HG02840 (cell line): ENCODE measurements around the gene SUPV3L1.
"Not testable (repeated sequence)": the region's sequence is repeated elsewhere in the genome, so short reads cannot be mapped to it uniquely, and the experiment has no call there.

Source experiments
- ATAC-seq: cut with Tn5 transposase; IDR thresholded peaks from one replicate; pipeline ENCODE4 v1.9.1; 2021; ENCODE audit warnings: mild to moderate bottlenecking, moderate library complexity, moderate number of reproducible peaks; ENCODE audit not compliant: unreplicated experiment, low FRiP score

Gene SUPV3L1

GRCh38 chr10:69179743-69180524, at the start of gene SUPV3L1:
TSS of gene SUPV3L1 (plus strand) at chr10:69180234. CDS start at chr10:69180292, 58 bp downstream.
- peak; percentile 76 for ATAC-seq

GRCh38 chr10:69130251-69130650, 49.8 kb upstream of the SUPV3L1 start:
- ATAC-seq = no peak

GRCh38 chr10:69139961-69140360, 40.1 kb upstream of the SUPV3L1 start:
- no peak for ATAC-seq

- no peak for ATAC-seq
Measured at GRCh38 chr10:69141304-69141703, 38.7 kb upstream of the SUPV3L1 start.

GRCh38 chr10:69142074-69142473, 38.0 kb upstream of the SUPV3L1 start:
- not testable (repeated sequence) for ATAC-seq

GRCh38 chr10:69142983-69143382, 37.1 kb upstream of the SUPV3L1 start:
- ATAC-seq = no peak

- ATAC-seq = no peak
Measured at GRCh38 chr10:69145329-69145728, 34.7 kb upstream of the SUPV3L1 start.

- no peak for ATAC-seq
Measured at GRCh38 chr10:69145864-69146263, 34.2 kb upstream of the SUPV3L1 start.

GRCh38 chr10:69146759-69147158, 33.3 kb upstream of the SUPV3L1 start:
- no peak for ATAC-seq

GRCh38 chr10:69151984-69152383, 28.1 kb upstream of the SUPV3L1 start:
- ATAC-seq = no peak

GRCh38 chr10:69153227-69153626, 26.8 kb upstream of the SUPV3L1 start:
- ATAC-seq = no peak

- ATAC-seq = no peak
Measured at GRCh38 chr10:69160809-69161241, 19.2 kb upstream of the SUPV3L1 start.

GRCh38 chr10:69168493-69168892, 11.5 kb upstream of the SUPV3L1 start:
- ATAC-seq = no peak

GRCh38 chr10:69172241-69172982, 7.6 kb upstream of the SUPV3L1 start:
- ATAC-seq = no peak

GRCh38 chr10:69175326-69175725, 4.7 kb upstream of the SUPV3L1 start:
- not testable (repeated sequence) for ATAC-seq

- ATAC-seq = no peak
Measured at GRCh38 chr10:69176823-69177222, 3.2 kb upstream of the SUPV3L1 start.

- peak; percentile 30 for ATAC-seq
Measured at GRCh38 chr10:69179089-69179742, 818 bp upstream of the SUPV3L1 start.

GRCh38 chr10:69180525-69181204, 631 bp downstream of the SUPV3L1 start:
- no peak for ATAC-seq

- ATAC-seq = no peak
Measured at GRCh38 chr10:69181433-69181832, 1.4 kb downstream of the SUPV3L1 start.

- ATAC-seq = no peak
Measured at GRCh38 chr10:69182005-69182404, 2.0 kb downstream of the SUPV3L1 start.

GRCh38 chr10:69186524-69186923, 6.5 kb downstream of the SUPV3L1 start:
- ATAC-seq = no peak
